SK-N-SH (cell line): ENCODE data around the gene NAV2. TPM values are rescaled to one million over a fixed set of nuclear protein-coding genes. Genes with fewer than 3 reads are reported as not detected.

Source experiments
- CTCF ChIA-PET: fragments of 300-600, 350-600 bp; formaldehyde crosslinking; extraction: SDS; loops from one replicate; lab custom pipeline; 2021; lab: Yijun Ruan, JAX
- POLR2A ChIA-PET: fragments of 350-600 bp; sonication (Branson Sonifier 250); formaldehyde crosslinking; extraction: SDS; loops from one replicate; lab custom pipeline; 2020; ENCODE audit warnings: antibody characterized with exemption, inconsistent platforms; lab: Yijun Ruan, JAX
- DNase-seq: peaks from one replicate; pipeline ENCODE4 v3.0.0; 2012
- H2AFZ ChIP-seq: fragments of 200-600 bp; sonication (generic); 2 replicates; pipeline ENCODE4 v1.8.1; 2016; ENCODE audit warnings: antibody characterized with exemption, mild to moderate bottlenecking, low read depth
- H3F3A ChIP-seq: fragments of 200-600 bp; sonication (generic); replicated peaks from 2 replicates; pipeline ENCODE3; 2016; ENCODE audit warnings: antibody characterized with exemption, mild to moderate bottlenecking; ENCODE audit not compliant: insufficient read depth
- H3K27ac ChIP-seq, 2 experiments: fragments of 200-500 bp in 1 of 2; fragments of 200-600 bp in 1 of 2; sonication (Bioruptor generic) in 1 of 2; sonication (generic), shearing (Covaris generic) in 1 of 2; 2 replicates each; pipeline versions ENCODE4 v1.5.1 to v1.6.1; 2014 to 2016; ENCODE audit warnings: low read depth in 2 of 2, inconsistent platforms in 1 of 2, low read length in 1 of 2, mild to moderate bottlenecking in 1 of 2, mixed read lengths in 1 of 2
- H3K27me3 ChIP-seq: fragments of 200-600 bp; sonication (generic), shearing (Covaris generic); 2 replicates; pipeline ENCODE4 v1.6.1; 2016; ENCODE audit warnings: mixed run types; ENCODE audit not compliant: insufficient read depth
- H3K36me3 ChIP-seq, 2 experiments: fragments of 200-500 bp in 1 of 2; fragments of 200-600 bp in 1 of 2; sonication (Bioruptor generic) in 1 of 2; sonication (generic) in 1 of 2; replicated peaks in 1 of 2; 2 replicates each; pipeline versions ENCODE3 to v1.5.1; 2014 to 2016; ENCODE audit warnings: low read length in 1 of 2, mild to moderate bottlenecking in 1 of 2; ENCODE audit not compliant: insufficient read depth in 2 of 2, control insufficient read depth in 1 of 2
- H3K4me1 ChIP-seq, 2 experiments: fragments of 200-500 bp in 1 of 2; fragments of 200-600 bp in 1 of 2; sonication (Bioruptor generic) in 1 of 2; sonication (generic), shearing (Covaris generic) in 1 of 2; 2 replicates each; pipeline versions ENCODE4 v1.5.1 to v1.6.1; 2014 to 2016; ENCODE audit warnings: low read depth in 1 of 2, low read length in 1 of 2, mixed run types in 1 of 2; ENCODE audit not compliant: insufficient read depth in 2 of 2, control insufficient read depth in 1 of 2
- H3K4me2 ChIP-seq: fragments of 200-600 bp; sonication (generic), shearing (Covaris generic); 2 replicates; pipeline ENCODE4 v1.6.1; 2017; ENCODE audit warnings: mixed run types
- H3K4me3 ChIP-seq, 2 experiments: fragments of 200-500 bp in 1 of 2; fragments of 200-600 bp in 1 of 2; sonication (Bioruptor generic) in 1 of 2; sonication (generic), shearing (Covaris generic) in 1 of 2; 2 replicates each; pipeline versions ENCODE4 v1.5.1 to v1.8.1; 2014 to 2016; ENCODE audit warnings: low read depth in 2 of 2, inconsistent platforms in 1 of 2, low read length in 1 of 2, mild to moderate bottlenecking in 1 of 2, mixed read lengths in 1 of 2, moderate library complexity in 1 of 2
- H3K79me2 ChIP-seq: fragments of 200-600 bp; sonication (generic); 2 replicates; pipeline ENCODE4 v1.8.1; 2017; ENCODE audit warnings: mild to moderate bottlenecking; ENCODE audit not compliant: insufficient read depth
- H3K9ac ChIP-seq: fragments of 200-600 bp; sonication (generic); 2 replicates; pipeline ENCODE4 v1.6.1; 2017; ENCODE audit warnings: mixed run types
- H3K9me2 ChIP-seq: fragments of 200-600 bp; sonication (generic); 2 replicates; pipeline ENCODE4 v1.6.1; 2017; ENCODE audit warnings: mixed run types
- H3K9me3 ChIP-seq: fragments of 200-600 bp; sonication (generic); 2 replicates; pipeline ENCODE4 v1.6.1; 2017; ENCODE audit warnings: mixed run types, mild to moderate bottlenecking, moderate library complexity
- H4K20me1 ChIP-seq: fragments of 200-600 bp; sonication (generic); 2 replicates; pipeline ENCODE4 v1.6.1; 2017; ENCODE audit warnings: mild to moderate bottlenecking, mixed run types; ENCODE audit not compliant: insufficient read depth
- CTCF ChIP-seq: fragments of 200-600 bp; sonication (generic); IDR thresholded peaks from 2 replicates; pipeline ENCODE4 v1.6.1; 2017; ENCODE audit warnings: antibody characterized with exemption, mild to moderate bottlenecking, moderate library complexity
- ELF1 ChIP-seq: IDR thresholded peaks from 2 replicates; pipeline ENCODE4 v1.4.0; 2012
- EP300 ChIP-seq, 2 experiments: IDR thresholded peaks; 2 replicates each; pipeline versions ENCODE4 v1.4.0 to v1.6.1; 2012; ENCODE audit warnings: borderline replicate concordance in 1 of 2, low read depth in 1 of 2, low read length in 1 of 2
- EZH2phosphoT487 ChIP-seq: fragments of 200-600 bp; sonication (generic); IDR thresholded peaks from 2 replicates; pipeline ENCODE4 v1.6.1; 2017; ENCODE audit warnings: low read depth, mixed run types, mild to moderate bottlenecking, antibody characterized with exemption, moderate library complexity, borderline replicate concordance
- FOSL2 ChIP-seq: IDR thresholded peaks from 2 replicates; pipeline ENCODE4 v1.4.0; 2012; ENCODE audit warnings: low read depth, mild to moderate bottlenecking, moderate library complexity, borderline replicate concordance
- FOXM1 ChIP-seq: IDR thresholded peaks from 2 replicates; pipeline ENCODE4 v1.4.0; 2012; ENCODE audit warnings: low read depth, mild to moderate bottlenecking
- GABPA ChIP-seq: IDR thresholded peaks from 2 replicates; pipeline ENCODE4 v1.4.0; 2012; ENCODE audit warnings: low read depth, mild to moderate bottlenecking
- MAX ChIP-seq: IDR thresholded peaks from 2 replicates; pipeline ENCODE4 v1.4.0; 2012; ENCODE audit warnings: low read depth
- MXI1 ChIP-seq: IDR thresholded peaks from 2 replicates; pipeline ENCODE4 v1.6.1; 2012; ENCODE audit warnings: mild to moderate bottlenecking, low read depth, low read length, improper control_type of control experiment
- NRF1 ChIP-seq: IDR thresholded peaks from 2 replicates; pipeline ENCODE4 v1.6.1; 2012; ENCODE audit warnings: low read depth, mild to moderate bottlenecking, low read length
- POLR2AphosphoS5 ChIP-seq: IDR thresholded peaks from 2 replicates; pipeline ENCODE4 v1.6.1; 2012; ENCODE audit warnings: low read depth, low read length
- RCOR1 ChIP-seq: fragments of 150-350 bp; IDR thresholded peaks from 2 replicates; pipeline ENCODE4 v1.6.1; 2017; ENCODE audit warnings: antibody characterized with exemption, low read length
- RFX5 ChIP-seq: IDR thresholded peaks from 2 replicates; pipeline ENCODE4 v1.6.1; 2012; ENCODE audit warnings: mild to moderate bottlenecking, improper control_type of control experiment, low read length
- SMC3 ChIP-seq: IDR thresholded peaks from 2 replicates; pipeline ENCODE4 v1.6.1; 2012; ENCODE audit warnings: low read depth, low read length, improper control_type of control experiment
- TEAD4 ChIP-seq: IDR thresholded peaks from 2 replicates; pipeline ENCODE4 v1.4.0; 2012; ENCODE audit warnings: mild to moderate bottlenecking, borderline replicate concordance; ENCODE audit not compliant: insufficient read depth
- YY1 ChIP-seq: IDR thresholded peaks from 2 replicates; pipeline ENCODE4 v1.4.0; 2012; ENCODE audit warnings: low read depth, mild to moderate bottlenecking
- WGBS: methylation state at CpG from one replicate; pipeline ENCODE4 v1.1.6; 2017; ENCODE audit warnings: low lambda C conversion rate; 5-methylcytosine and 5-hydroxymethylcytosine counted together
- polyA plus RNA-seq, 3 experiments: library from polyadenylated mRNA; depleted of rRNA; stranded (reverse); fragments of >200 nt; gene quantifications; 2 replicates each; pipeline ENCODE4 v1.2.3, GENCODE V29; 2012
- TF ChIP-seq, protein P1 (sequence below): IDR thresholded peaks from 2 replicates; pipeline ENCODE4; 2012

Gene NAV2
- polyA plus RNA-seq, 1 of the 3 experiments (the other 2 are of a cell fraction) = 26.2 TPM

- POLR2A ChIA-PET = no interaction called here
- Histone ChIP-seq H3K27me3 (no peaks in the 10 kb centered on the region), H3K9me3 (no peaks in the 10 kb centered on the region), H3K4me2 (no peak overlapping the region), H3K79me2 (peaks cover 21% of the 10 kb centered on the region; the same call in 1 of the 2 replicates), H3K4me3 (no peak overlapping the region), H3K9me2 (no peaks in the 10 kb centered on the region), H3K27ac (no peak overlapping the region), H3F3A (peaks cover 18% of the 10 kb centered on the region), H3K4me1 (no peaks in the 10 kb centered on the region; a peak in 1 of 4 replicates), H2AFZ (no peak overlapping the region), H4K20me1 (no peaks in the 10 kb centered on the region), H3K36me3 (peaks cover 84 to 92% of the 10 kb centered on the region in 2 experiments), H3K9ac (no peak overlapping the region)
- 97% methylated on average over 2 of the region's 2 CpGs for WGBS
- TF ChIP-seq EZH2phosphoT487 (no peak), FOSL2 (no peak), YY1 (no peak), RFX5 (no peak), SMC3 (no peak), CTCF (no peak)
- CTCF ChIA-PET = interaction anchor here (0.6 to 1.6 kb wide), 3 partner anchors 89 to 127 kb away, joined by 3 to 5 read pairs (median 3); no protein-coding TSS in a partner anchor
- DNase-seq = no peak
Measured at GRCh38 chr11:20064961-20065405, 352.3 kb downstream of the NAV2 start.

- no peaks in the 10 kb centered on the region; a peak in 1 of 4 replicates for H3K4me1 ChIP-seq
- H2AFZ ChIP-seq = no peak overlapping the region
- peaks cover 84 to 92% of the 10 kb centered on the region in 2 experiments for H3K36me3 ChIP-seq
- H3K79me2 ChIP-seq = peaks cover 18% of the 10 kb centered on the region; the same call in 1 of the 2 replicates
- no peaks in the 10 kb centered on the region for H3K27me3 ChIP-seq
- H3K9me3 ChIP-seq = no peaks in the 10 kb centered on the region
- no peak overlapping the region for H3K27ac ChIP-seq
- DNase-seq = no peak
- POLR2A ChIA-PET = no interaction called here
- H4K20me1 ChIP-seq = no peaks in the 10 kb centered on the region
- peaks cover 18% of the 10 kb centered on the region for H3F3A ChIP-seq
- no peak overlapping the region for H3K4me3 ChIP-seq
- no peaks in the 10 kb centered on the region for H3K9me2 ChIP-seq
- H3K4me2 ChIP-seq = no peak overlapping the region
- TF ChIP-seq POLR2AphosphoS5 = no peak
- no peak for TF ChIP-seq MXI1
- no peak for TF ChIP-seq NRF1
- no peak for TF ChIP-seq TEAD4
- no peak for TF ChIP-seq FOSL2
- TF ChIP-seq, protein P1, sequence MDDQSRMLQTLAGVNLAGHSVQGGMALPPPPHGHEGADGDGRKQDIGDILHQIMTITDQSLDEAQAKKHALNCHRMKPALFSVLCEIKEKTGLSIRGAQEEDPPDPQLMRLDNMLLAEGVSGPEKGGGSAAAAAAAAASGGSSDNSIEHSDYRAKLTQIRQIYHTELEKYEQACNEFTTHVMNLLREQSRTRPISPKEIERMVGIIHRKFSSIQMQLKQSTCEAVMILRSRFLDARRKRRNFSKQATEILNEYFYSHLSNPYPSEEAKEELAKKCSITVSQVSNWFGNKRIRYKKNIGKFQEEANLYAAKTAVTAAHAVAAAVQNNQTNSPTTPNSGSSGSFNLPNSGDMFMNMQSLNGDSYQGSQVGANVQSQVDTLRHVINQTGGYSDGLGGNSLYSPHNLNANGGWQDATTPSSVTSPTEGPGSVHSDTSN = no peak
- TF ChIP-seq RCOR1 = no peak
- TF ChIP-seq FOXM1 = no peak
- no peak for TF ChIP-seq EP300 (IDR thresholded peaks at IDR 0.05; ENCODE audit: borderline replicate concordance in 1 of 2, low read depth in 1 of 2, low read length in 1 of 2)
- TF ChIP-seq GABPA = no peak
- no peak for TF ChIP-seq ELF1
- no peak for TF ChIP-seq MAX
- TF ChIP-seq, all 33 proteins: peak for 0
- WGBS = 100% methylated on average over 2 of the region's 2 CpGs
- CTCF ChIA-PET = interaction anchor here (1.0 to 1.9 kb wide), 2 partner anchors 9 to 128 kb away, joined by 3 to 5 read pairs; no protein-coding TSS in a partner anchor
- H3K9ac ChIP-seq = no peak overlapping the region
Measured at GRCh38 chr11:20065406-20065805, 352.8 kb downstream of the NAV2 start.
